ENCODE measurements around the gene FBXL5. TPM values are rescaled to one million over a fixed set of nuclear protein-coding genes. Genes with fewer than 3 reads are reported as not detected.

FBXL5 gene
- total and polyA plus RNA-seq, 4 donors = 45.9 to 138 (median 87.8) TPM

GRCh38 chr4:15557786-15558550 is 97.2 kb downstream of the FBXL5 start:
- H3K27me3 ChIP-seq (ENCODE audit: control insufficient read depth in 3 of 3, insufficient read depth in 3 of 3, low read length in 2 of 3) = no peaks in the 10 kb centered on the region
- peaks cover 0 to 3% (median 0%) of the 10 kb centered on the region in 5 donors for H3K4me1 ChIP-seq (ENCODE audit: control insufficient read depth in 5 of 5, insufficient read depth in 5 of 5, low read length in 5 of 5)
- peaks cover 5 to 48% (median 24%) of the 10 kb centered on the region in 4 donors for H3K36me3 ChIP-seq (ENCODE audit: control insufficient read depth in 4 of 4, insufficient read depth in 4 of 4, low read length in 4 of 4)
- no peak for ATAC-seq (ENCODE audit: insufficient read depth, low FRiP score)
- WGBS, 2 donors = 88 to 90% methylated on average over 2 of the region's 2 CpGs
- no peak for DNase-seq
- no peak overlapping the region for H3K9ac ChIP-seq (ENCODE audit: insufficient read depth in 1 of 2, low read length in 2 of 2)
- H3K27ac ChIP-seq (ENCODE audit: low read depth in 1 of 2, low read length in 1 of 2) = no peak overlapping the region
- TF ChIP-seq, protein P1, sequence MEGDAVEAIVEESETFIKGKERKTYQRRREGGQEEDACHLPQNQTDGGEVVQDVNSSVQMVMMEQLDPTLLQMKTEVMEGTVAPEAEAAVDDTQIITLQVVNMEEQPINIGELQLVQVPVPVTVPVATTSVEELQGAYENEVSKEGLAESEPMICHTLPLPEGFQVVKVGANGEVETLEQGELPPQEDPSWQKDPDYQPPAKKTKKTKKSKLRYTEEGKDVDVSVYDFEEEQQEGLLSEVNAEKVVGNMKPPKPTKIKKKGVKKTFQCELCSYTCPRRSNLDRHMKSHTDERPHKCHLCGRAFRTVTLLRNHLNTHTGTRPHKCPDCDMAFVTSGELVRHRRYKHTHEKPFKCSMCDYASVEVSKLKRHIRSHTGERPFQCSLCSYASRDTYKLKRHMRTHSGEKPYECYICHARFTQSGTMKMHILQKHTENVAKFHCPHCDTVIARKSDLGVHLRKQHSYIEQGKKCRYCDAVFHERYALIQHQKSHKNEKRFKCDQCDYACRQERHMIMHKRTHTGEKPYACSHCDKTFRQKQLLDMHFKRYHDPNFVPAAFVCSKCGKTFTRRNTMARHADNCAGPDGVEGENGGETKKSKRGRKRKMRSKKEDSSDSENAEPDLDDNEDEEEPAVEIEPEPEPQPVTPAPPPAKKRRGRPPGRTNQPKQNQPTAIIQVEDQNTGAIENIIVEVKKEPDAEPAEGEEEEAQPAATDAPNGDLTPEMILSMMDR (IDR thresholded peaks at IDR 0.05; ENCODE audit: control extremely low read depth, extremely low read depth) = no peak
- no peak overlapping the region for H3K4me3 ChIP-seq
- peaks cover 0 to 2% (median 0%) of the 10 kb centered on the region in 4 donors for H3K9me3 ChIP-seq (ENCODE audit: control insufficient read depth in 4 of 4, insufficient read depth in 3 of 4, low read length in 3 of 4)

- peaks cover 0 to 2% (median 0%) of the 10 kb centered on the region in 4 donors for H3K9me3 ChIP-seq (ENCODE audit: control insufficient read depth in 4 of 4, insufficient read depth in 3 of 4, low read length in 3 of 4)
- H3K27me3 ChIP-seq (ENCODE audit: control insufficient read depth in 3 of 3, insufficient read depth in 3 of 3, low read length in 2 of 3) = no peaks in the 10 kb centered on the region
- peaks cover 0 to 4% (median 0%) of the 10 kb centered on the region in 5 donors for H3K4me1 ChIP-seq (ENCODE audit: control insufficient read depth in 5 of 5, insufficient read depth in 5 of 5, low read length in 5 of 5)
- WGBS, 2 donors = 94 to 97% methylated on average over 4 of the region's 4 CpGs
- H3K27ac ChIP-seq (ENCODE audit: low read depth in 1 of 2, low read length in 1 of 2) = no peak overlapping the region
- no peak overlapping the region for H3K4me3 ChIP-seq
- TF ChIP-seq, protein P1 (IDR thresholded peaks at IDR 0.05; ENCODE audit: control extremely low read depth, extremely low read depth) = no peak
- DNase-seq (no peak), ATAC-seq (ENCODE audit: insufficient read depth, low FRiP score) (no peak)
- no peak overlapping the region for H3K9ac ChIP-seq (ENCODE audit: insufficient read depth in 1 of 2, low read length in 2 of 2)
- peaks cover 0 to 46% (median 20%) of the 10 kb centered on the region in 4 donors for H3K36me3 ChIP-seq (ENCODE audit: control insufficient read depth in 4 of 4, insufficient read depth in 4 of 4, low read length in 4 of 4)
These were observed 98.6 kb downstream of the FBXL5 start for GRCh38 chr4:15556511-15557092.

Other genes starting within 250 kb of the FBXL5 start
- 10 to 100 TPM in 1 of 2 donors, 1 to 10 TPM in 1; 3.1 to 10.5 TPM for gene C1QTNF7, start 227.3 kb downstream of the FBXL5 start, total RNA-seq
- gene C1QTNF7, start 227.3 kb downstream of the FBXL5 start, polyA plus RNA-seq = 1 to 10 TPM in 1 of 2 donors, under 1 TPM in 1; 0.38 to 1.6 TPM
- 10 to 100 TPM; 37.0 to 63.7 TPM for gene CC2D2A, start 185.5 kb downstream of the FBXL5 start, total RNA-seq
- 10 to 100 TPM in 1 of 2 donors, 1 to 10 TPM in 1; 9.2 to 12.5 TPM for gene CC2D2A, start 185.5 kb downstream of the FBXL5 start, polyA plus RNA-seq
- 10 to 100 TPM; 19.3 to 27.3 TPM for gene FAM200B, start 26.5 kb upstream of the FBXL5 start, total RNA-seq
- gene FAM200B, start 26.5 kb upstream of the FBXL5 start, polyA plus RNA-seq = 10 to 100 TPM; 27.1 to 56.0 TPM
- gene BST1, start 47.7 kb upstream of the FBXL5 start, total RNA-seq = 10 to 100 TPM in 1 of 2 donors, 1 to 10 TPM in 1; 9.1 to 12.8 TPM
- 10 to 100 TPM in 1 of 2 donors, 1 to 10 TPM in 1; 4.1 to 53.5 TPM for gene BST1, start 47.7 kb upstream of the FBXL5 start, polyA plus RNA-seq
- gene CD38, start 123.0 kb upstream of the FBXL5 start, total RNA-seq = 10 to 100 TPM in 1 of 2 donors, 1 to 10 TPM in 1; 8.6 to 47.2 TPM
- 10 to 100 TPM in 1 of 2 donors, 1 to 10 TPM in 1; 4.8 to 20.2 TPM for gene CD38, start 123.0 kb upstream of the FBXL5 start, polyA plus RNA-seq